IPS DF 4.7 (cell line): ENCODE results near the gene MYO1F.
"Not testable (repeated sequence)": the region's sequence is repeated elsewhere in the genome, so short reads cannot be mapped to it uniquely, and the experiment has no call there.

Experiments
- DNase-seq: peaks from one replicate; pipeline ENCODE4 v3.0.0-alpha.2; 2013; ENCODE audit warnings: low spot score; ENCODE audit errors: extremely low read depth

The MYO1F gene

GRCh38 chr19:8564866-8565265, 12.4 kb downstream of the MYO1F start:
- DNase-seq, result not testable (repeated sequence)

- no peak for DNase-seq
Observed at GRCh38 chr19:8561075-8561764, 16.0 kb downstream of the MYO1F start.

- no peak for DNase-seq
Observed at GRCh38 chr19:8558325-8558724, 18.9 kb downstream of the MYO1F start.

- no peak for DNase-seq
Observed at GRCh38 chr19:8557642-8558238, 19.5 kb downstream of the MYO1F start.

- not testable (repeated sequence) for DNase-seq
Observed at GRCh38 chr19:8553729-8554128, 23.5 kb downstream of the MYO1F start.

- DNase-seq, result no peak
Observed at GRCh38 chr19:8552810-8553209, 24.4 kb downstream of the MYO1F start.

GRCh38 chr19:8550070-8550469, 27.2 kb downstream of the MYO1F start:
- no peak for DNase-seq

- DNase-seq, result no peak
Observed at GRCh38 chr19:8545743-8546142, 31.5 kb downstream of the MYO1F start.

- no peak for DNase-seq
Observed at GRCh38 chr19:8544168-8544567, 33.1 kb downstream of the MYO1F start.

- DNase-seq, result no peak
Observed at GRCh38 chr19:8539621-8540149, 37.6 kb downstream of the MYO1F start.

GRCh38 chr19:8537099-8537498, 40.1 kb downstream of the MYO1F start:
- DNase-seq, result no peak

GRCh38 chr19:8536282-8536681, 41.0 kb downstream of the MYO1F start:
- no peak for DNase-seq

GRCh38 chr19:8532225-8532624, 45.0 kb downstream of the MYO1F start:
- no peak for DNase-seq

- DNase-seq, result no peak
Observed at GRCh38 chr19:8531470-8531869, 45.8 kb downstream of the MYO1F start.

GRCh38 chr19:8530061-8530679, 47.1 kb downstream of the MYO1F start:
- DNase-seq, result no peak

GRCh38 chr19:8529369-8530006, 47.8 kb downstream of the MYO1F start:
- no peak for DNase-seq

- DNase-seq, result no peak
Observed at GRCh38 chr19:8528500-8528899, 48.7 kb downstream of the MYO1F start.

GRCh38 chr19:8526345-8527091, 50.7 kb downstream of the MYO1F start:
- DNase-seq, result no peak

- no peak for DNase-seq
Observed at GRCh38 chr19:8525401-8525684, 51.9 kb downstream of the MYO1F start.

GRCh38 chr19:8519388-8519787, 57.9 kb downstream of the MYO1F start:
- no peak for DNase-seq

- DNase-seq, result no peak
Observed at GRCh38 chr19:8518536-8518935, 58.7 kb downstream of the MYO1F start.
